HG03520 (cell line): ENCODE results near the gene ABTB2.
"Not testable (repeated sequence)": the region's sequence is repeated elsewhere in the genome, so short reads cannot be mapped to it uniquely, and the experiment has no call there.

ENCODE experiments used
- ATAC-seq: cut with Tn5 transposase; IDR thresholded peaks from one replicate; pipeline ENCODE4 v1.9.1; 2021; ENCODE audit warnings: mild to moderate bottlenecking, moderate library complexity; ENCODE audit not compliant: unreplicated experiment

The ABTB2 gene

GRCh38 chr11:34266090-34266912 is 91.5 kb downstream of the ABTB2 start:
- ATAC-seq, result no peak

GRCh38 chr11:34264303-34265110 is 93.3 kb downstream of the ABTB2 start:
- no peak for ATAC-seq

- ATAC-seq, result no peak
Observed at GRCh38 chr11:34263441-34264091, 94.2 kb downstream of the ABTB2 start.

GRCh38 chr11:34262531-34263081 is 95.2 kb downstream of the ABTB2 start:
- ATAC-seq, result no peak

GRCh38 chr11:34261820-34262219 is 96.0 kb downstream of the ABTB2 start:
- ATAC-seq, result no peak

GRCh38 chr11:34261095-34261494 is 96.7 kb downstream of the ABTB2 start:
- ATAC-seq, result no peak

- ATAC-seq, result no peak
Observed at GRCh38 chr11:34260072-34260575, 97.7 kb downstream of the ABTB2 start.

GRCh38 chr11:34259087-34259486 is 98.7 kb downstream of the ABTB2 start:
- ATAC-seq, result no peak

GRCh38 chr11:34256626-34257025 is 101.2 kb downstream of the ABTB2 start:
- no peak for ATAC-seq

GRCh38 chr11:34256150-34256549 is 101.7 kb downstream of the ABTB2 start:
- ATAC-seq, result no peak

- ATAC-seq, result no peak
Observed at GRCh38 chr11:34255101-34255500, 102.7 kb downstream of the ABTB2 start.

- ATAC-seq, result no peak
Observed at GRCh38 chr11:34254011-34254410, 103.8 kb downstream of the ABTB2 start.

- no peak for ATAC-seq
Observed at GRCh38 chr11:34252651-34253050, 105.2 kb downstream of the ABTB2 start.

- ATAC-seq, result no peak
Observed at GRCh38 chr11:34252015-34252414, 105.8 kb downstream of the ABTB2 start.

GRCh38 chr11:34251589-34251980 is 106.2 kb downstream of the ABTB2 start:
- no peak for ATAC-seq

GRCh38 chr11:34250732-34251588 is 106.8 kb downstream of the ABTB2 start:
- ATAC-seq, result peak; percentile 72

- no peak for ATAC-seq
Observed at GRCh38 chr11:34250211-34250610, 107.6 kb downstream of the ABTB2 start.

- no peak for ATAC-seq
Observed at GRCh38 chr11:34249439-34249838, 108.4 kb downstream of the ABTB2 start.

GRCh38 chr11:34246511-34246910 is 111.3 kb downstream of the ABTB2 start:
- ATAC-seq, result not testable (repeated sequence)

- ATAC-seq, result no peak
Observed at GRCh38 chr11:34245041-34245440, 112.8 kb downstream of the ABTB2 start.
